GM23338 (cell line): ENCODE results near the gene HELB.

ENCODE experiments used
- EZH2 ChIP-seq: fragments of 200-600 bp; sonication (generic); IDR thresholded peaks from one replicate; pipeline ENCODE4 v1.8.0; 2017; ENCODE audit warnings: antibody characterized with exemption, mild to moderate bottlenecking, low read depth; ENCODE audit not compliant: unreplicated experiment
- EZH2phosphoT487 ChIP-seq: fragments of 200-600 bp; sonication (generic); IDR thresholded peaks from one replicate; pipeline ENCODE4 v1.8.1; 2018; ENCODE audit warnings: antibody characterized with exemption; ENCODE audit not compliant: unreplicated experiment
- REST ChIP-seq: IDR thresholded peaks from one replicate; pipeline ENCODE4 v1.6.1; 2018; ENCODE audit warnings: antibody characterized with exemption; ENCODE audit not compliant: unreplicated experiment

- TF ChIP-seq REST (no peak), EZH2phosphoT487 (no peak), EZH2 (no peak)
These were observed at the start of gene HELB for GRCh38 chr12:66301944-66302826.
